ENCODE results near the gene CTSH.

DNA sequence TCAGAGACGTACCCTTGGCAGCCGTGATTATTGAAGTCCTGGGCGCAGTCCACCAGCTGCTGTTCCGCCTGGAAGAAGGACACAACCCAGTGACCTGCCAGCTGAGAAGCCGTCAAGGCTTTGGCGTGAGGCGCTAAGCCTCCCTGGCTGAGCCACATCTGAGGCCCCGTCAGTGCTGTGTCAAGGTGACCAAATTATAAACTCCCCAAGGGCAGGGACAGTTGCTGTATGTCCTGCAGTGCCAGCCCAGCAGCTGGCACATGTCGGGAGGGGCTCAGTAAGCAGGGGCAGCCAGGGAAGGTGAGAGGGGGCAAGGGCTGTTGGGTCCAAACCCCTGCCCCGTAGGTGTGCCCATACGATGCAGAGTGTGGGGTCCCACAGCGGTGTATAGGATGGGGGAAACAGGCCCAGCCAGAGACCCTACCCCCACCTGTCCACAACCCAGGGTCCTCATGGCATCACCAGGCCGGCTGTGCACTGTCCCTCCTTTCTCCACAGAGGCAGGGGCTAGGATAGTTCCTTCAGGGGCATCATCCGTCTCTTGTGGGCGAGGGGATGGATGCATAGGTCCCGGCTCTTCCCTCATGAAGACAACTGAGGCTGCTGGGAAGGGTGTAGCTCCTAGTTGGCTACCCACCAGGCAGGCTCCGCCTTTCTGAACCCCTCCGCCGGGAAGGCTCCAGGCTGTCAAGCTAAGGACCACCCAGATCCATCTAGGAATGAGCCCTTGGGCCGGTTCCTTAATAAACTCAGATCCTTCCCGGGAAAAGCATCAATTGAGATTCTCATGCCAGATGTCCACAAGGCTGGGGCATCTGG, 13.2 kb downstream of the CTSH start:
- TF ChIP-seq, protein P1, sequence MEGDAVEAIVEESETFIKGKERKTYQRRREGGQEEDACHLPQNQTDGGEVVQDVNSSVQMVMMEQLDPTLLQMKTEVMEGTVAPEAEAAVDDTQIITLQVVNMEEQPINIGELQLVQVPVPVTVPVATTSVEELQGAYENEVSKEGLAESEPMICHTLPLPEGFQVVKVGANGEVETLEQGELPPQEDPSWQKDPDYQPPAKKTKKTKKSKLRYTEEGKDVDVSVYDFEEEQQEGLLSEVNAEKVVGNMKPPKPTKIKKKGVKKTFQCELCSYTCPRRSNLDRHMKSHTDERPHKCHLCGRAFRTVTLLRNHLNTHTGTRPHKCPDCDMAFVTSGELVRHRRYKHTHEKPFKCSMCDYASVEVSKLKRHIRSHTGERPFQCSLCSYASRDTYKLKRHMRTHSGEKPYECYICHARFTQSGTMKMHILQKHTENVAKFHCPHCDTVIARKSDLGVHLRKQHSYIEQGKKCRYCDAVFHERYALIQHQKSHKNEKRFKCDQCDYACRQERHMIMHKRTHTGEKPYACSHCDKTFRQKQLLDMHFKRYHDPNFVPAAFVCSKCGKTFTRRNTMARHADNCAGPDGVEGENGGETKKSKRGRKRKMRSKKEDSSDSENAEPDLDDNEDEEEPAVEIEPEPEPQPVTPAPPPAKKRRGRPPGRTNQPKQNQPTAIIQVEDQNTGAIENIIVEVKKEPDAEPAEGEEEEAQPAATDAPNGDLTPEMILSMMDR (IDR thresholded peaks at IDR 0.05): no peak
- TF ChIP-seq POLR2AphosphoS5 (IDR thresholded peaks at IDR 0.05): no peak

Data from gastroesophageal sphincter (tissue), 3 donors.